Muscle layer of colon (tissue), 2 donors: ENCODE data around the gene EFS.

Experiments used
- H3K27ac ChIP-seq: one replicate; pipeline ENCODE4 v1.7.0; 2013; ENCODE audit warnings: low read depth, mild to moderate bottlenecking, low read length, moderate library complexity
- H3K27me3 ChIP-seq, 2 donors: one replicate each; pipeline ENCODE4 v1.7.0; 2013; ENCODE audit warnings: low read length in 2 of 2, mild to moderate bottlenecking in 2 of 2; ENCODE audit not compliant: insufficient read depth in 2 of 2, control insufficient read depth in 1 of 2
- H3K36me3 ChIP-seq: one replicate; pipeline ENCODE4 v1.7.0; 2013; ENCODE audit warnings: mild to moderate bottlenecking, low read length; ENCODE audit not compliant: insufficient read depth
- H3K4me1 ChIP-seq: one replicate; pipeline ENCODE4 v1.7.0; 2013; ENCODE audit warnings: mild to moderate bottlenecking, low read length; ENCODE audit not compliant: insufficient read depth
- H3K4me3 ChIP-seq, 2 donors: one replicate each; pipeline ENCODE4 v1.7.0; 2013; ENCODE audit warnings: low read length in 2 of 2, low read depth in 1 of 2, mild to moderate bottlenecking in 1 of 2, moderate library complexity in 1 of 2
- H3K9ac ChIP-seq: one replicate; pipeline ENCODE4 v1.7.0; 2013; ENCODE audit warnings: low read length
- H3K9me3 ChIP-seq: one replicate; pipeline ENCODE4 v1.7.0; 2013; ENCODE audit warnings: mild to moderate bottlenecking, low read length
- donor health status: abdominal sarcoma.
- donor health status: Adenocarcinoma of cecum.

The EFS gene, protein sequence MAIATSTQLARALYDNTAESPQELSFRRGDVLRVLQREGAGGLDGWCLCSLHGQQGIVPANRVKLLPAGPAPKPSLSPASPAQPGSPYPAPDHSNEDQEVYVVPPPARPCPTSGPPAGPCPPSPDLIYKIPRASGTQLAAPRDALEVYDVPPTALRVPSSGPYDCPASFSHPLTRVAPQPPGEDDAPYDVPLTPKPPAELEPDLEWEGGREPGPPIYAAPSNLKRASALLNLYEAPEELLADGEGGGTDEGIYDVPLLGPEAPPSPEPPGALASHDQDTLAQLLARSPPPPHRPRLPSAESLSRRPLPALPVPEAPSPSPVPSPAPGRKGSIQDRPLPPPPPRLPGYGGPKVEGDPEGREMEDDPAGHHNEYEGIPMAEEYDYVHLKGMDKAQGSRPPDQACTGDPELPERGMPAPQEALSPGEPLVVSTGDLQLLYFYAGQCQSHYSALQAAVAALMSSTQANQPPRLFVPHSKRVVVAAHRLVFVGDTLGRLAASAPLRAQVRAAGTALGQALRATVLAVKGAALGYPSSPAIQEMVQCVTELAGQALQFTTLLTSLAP

DNA sequence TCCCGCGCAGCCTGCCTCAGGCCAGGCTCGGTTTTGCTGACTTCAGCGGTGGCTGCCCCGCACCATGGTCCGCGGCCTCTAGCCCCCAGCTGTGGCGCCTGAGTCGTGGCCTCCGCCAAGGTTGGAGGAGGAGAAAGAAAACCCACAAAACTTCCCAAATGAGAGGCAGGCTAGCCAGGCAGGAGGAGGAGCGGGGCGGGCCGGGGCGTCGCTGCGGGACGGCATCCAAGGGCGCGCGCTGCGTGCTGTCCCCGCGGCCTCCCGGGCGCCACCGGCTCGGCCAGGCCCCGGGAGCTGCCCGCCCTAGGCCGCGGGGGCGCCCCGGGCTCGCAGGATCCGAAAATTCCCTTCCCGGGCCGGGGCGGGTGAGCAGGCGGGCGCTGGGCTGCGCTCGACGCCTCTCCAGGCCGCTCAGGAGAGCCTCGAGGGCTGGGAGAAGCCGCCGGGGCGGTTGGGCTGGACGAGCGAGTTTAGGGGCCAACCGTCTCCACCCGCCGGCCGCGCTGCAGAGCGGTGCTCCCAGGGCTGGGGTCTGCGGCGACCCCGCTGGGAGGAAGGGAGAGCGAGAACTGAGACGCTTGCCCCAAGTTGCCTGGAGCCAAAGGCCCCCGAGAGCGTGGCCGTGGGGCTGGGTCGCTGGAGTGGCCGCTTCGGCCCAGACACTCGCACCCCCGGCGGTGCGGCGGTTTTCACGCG lies at the start of gene EFS:
TSS of gene EFS (minus strand) at position 137 of the 696 bp plus-strand sequence. CDS start 147 bp downstream, outside the sequence.
- peaks cover 41% of the 10 kb centered on the region for H3K4me1 ChIP-seq
- H3K36me3 ChIP-seq = peaks cover 4% of the 10 kb centered on the region
- peak within 1 kb of the TSS; percentile 68 to 71 for H3K4me3 ChIP-seq
- H3K9ac ChIP-seq = peak within 1 kb of the TSS; percentile 82
- peak within 1 kb of the TSS; percentile 98 for H3K27ac ChIP-seq
- H3K9me3 ChIP-seq = no peaks in the 10 kb centered on the region
- H3K27me3 ChIP-seq = peaks cover 0 to 4% of the 10 kb centered on the region in 2 donors

DNA sequence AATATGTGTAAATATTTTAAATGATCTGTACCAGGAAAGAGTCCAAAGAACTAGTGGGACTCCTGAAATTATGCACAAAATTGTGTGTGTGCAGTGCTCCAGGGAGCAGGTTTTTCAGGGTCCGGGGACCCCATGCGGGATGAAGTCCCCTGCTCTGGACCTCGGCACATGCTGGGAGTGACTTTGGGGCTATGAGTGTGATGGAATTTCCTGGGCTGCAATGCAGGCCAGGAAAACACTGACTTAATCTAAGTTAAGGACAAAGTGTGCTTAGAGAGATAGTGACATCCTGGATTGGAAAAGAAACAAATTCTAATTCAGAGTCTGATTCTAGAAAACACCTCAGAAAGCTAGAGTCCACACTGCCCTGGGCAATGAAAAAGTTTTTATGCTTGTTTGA lies 49.3 kb upstream of the EFS start:
- Histone ChIP-seq H3K9ac (no peak overlapping the region), H3K4me1 (no peaks in the 10 kb centered on the region), H3K27me3 (no peaks in the 10 kb centered on the region), H3K4me3 (no peak overlapping the region), H3K9me3 (no peaks in the 10 kb centered on the region), H3K36me3 (no peaks in the 10 kb centered on the region), H3K27ac (no peak overlapping the region)

DNA sequence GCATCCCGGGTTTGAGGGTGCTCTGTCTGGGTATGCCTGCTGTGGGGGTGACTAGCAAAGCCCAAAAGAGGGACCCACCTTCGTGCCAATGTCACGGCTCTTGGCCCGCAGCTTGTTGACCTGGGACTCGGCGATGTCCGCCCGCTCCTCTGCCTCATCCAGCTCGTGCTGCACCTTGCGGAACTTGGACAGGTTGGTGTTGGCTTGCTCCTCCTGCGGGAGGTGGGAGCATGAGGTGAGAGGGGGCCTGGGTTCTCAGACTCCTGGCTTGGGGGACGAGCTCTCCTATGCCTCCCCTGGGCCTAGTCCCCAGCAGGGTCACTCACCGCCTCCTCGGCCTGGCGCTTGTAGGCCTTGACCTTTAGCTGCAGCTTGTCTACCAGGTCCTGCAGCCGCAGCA lies 48.7 kb upstream of the EFS start:
- Histone ChIP-seq H3K4me1 (no peaks in the 10 kb centered on the region), H3K9ac (no peak overlapping the region), H3K27me3 (no peaks in the 10 kb centered on the region), H3K9me3 (no peaks in the 10 kb centered on the region), H3K27ac (no peak overlapping the region), H3K4me3 (no peak overlapping the region), H3K36me3 (no peaks in the 10 kb centered on the region)

DNA sequence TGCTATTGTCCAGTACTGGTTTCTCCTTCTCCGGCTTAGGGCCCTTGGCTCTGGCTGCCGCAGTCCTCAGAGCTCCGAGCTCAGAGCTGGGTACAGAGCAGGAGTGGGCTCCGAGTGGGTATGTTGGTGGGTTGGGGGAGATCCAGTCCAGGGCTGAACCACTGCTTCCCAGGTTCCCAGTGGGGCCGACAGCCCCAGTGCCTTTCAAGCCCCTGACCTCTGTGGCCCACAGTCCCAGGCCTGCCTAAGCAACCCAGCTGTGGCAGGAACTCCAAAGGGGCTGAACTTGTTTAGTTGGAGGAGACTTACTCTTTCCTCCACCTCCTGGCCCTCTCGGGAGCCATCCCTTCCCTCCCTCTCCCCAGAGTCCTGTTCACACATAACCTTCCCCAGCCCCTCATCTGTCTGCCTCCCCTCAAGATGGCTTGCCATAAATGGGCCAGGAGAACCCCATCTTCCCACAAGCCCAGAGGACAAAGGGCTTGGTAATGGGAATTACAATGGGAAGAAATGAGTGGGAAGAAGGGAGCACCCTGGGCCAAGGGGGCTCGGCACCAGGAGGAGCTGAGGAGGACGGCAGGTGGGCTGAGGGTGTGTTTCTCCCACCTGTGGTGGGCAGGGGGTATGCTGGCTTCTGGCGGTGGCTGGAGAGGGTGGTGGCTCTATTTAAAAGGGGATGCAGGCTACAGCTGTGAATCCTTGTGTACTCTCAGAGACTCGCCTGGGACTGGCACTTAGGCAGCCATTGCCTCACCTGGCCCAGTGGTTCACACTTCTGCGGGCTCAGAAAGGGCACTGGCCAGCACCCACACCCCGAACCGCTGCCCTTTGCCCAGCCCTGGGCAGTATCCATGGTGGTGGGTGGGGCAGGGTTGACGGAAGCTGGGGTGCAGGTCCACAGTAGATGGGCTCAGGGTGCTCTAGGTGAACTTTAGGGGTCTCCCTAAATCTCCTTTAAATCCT lies 46.9 kb upstream of the EFS start:
- Histone ChIP-seq H3K4me1 (no peaks in the 10 kb centered on the region), H3K27ac (no peak overlapping the region), H3K4me3 (no peak overlapping the region), H3K27me3 (no peaks in the 10 kb centered on the region), H3K9ac (no peak overlapping the region), H3K9me3 (no peaks in the 10 kb centered on the region), H3K36me3 (no peaks in the 10 kb centered on the region)

DNA sequence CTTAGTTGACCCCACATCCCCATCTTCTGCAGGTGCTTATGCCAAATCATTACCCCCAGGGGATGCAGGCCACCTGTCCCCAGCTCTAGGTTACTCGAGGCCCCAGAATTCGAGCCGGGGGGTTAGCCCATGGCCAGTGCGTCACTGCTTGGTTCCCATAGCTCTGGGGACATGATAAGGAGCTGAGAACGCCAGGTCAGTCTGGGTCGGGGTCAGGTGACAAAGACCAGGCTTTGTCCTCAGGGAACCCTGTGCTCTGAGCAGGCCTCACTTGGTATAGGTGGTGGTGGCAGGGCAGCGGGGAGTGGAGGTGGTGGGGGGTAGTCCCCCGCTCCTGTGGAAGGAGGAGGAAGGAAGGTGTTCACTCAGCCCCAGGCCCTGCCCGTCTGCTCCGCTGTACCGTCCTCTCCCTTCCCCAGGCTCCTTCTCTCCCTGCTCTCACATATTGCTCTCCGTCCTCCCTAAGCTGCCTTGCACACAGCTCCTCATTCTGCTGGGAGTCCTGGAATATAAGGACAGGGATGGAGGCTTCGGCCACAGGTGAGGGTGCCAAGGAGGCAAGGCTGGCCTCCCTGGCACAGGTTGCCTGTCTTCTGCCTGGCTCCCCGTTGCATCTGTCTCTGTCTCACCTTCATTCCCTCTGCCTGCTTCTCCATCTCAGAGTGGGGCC lies 45.1 kb upstream of the EFS start:
- no peaks in the 10 kb centered on the region for H3K4me1 ChIP-seq
- no peaks in the 10 kb centered on the region for H3K36me3 ChIP-seq
- H3K9me3 ChIP-seq = no peaks in the 10 kb centered on the region
- H3K27ac ChIP-seq = no peak overlapping the region
- no peak overlapping the region for H3K4me3 ChIP-seq
- H3K27me3 ChIP-seq = no peaks in the 10 kb centered on the region
- H3K9ac ChIP-seq = no peak overlapping the region

DNA sequence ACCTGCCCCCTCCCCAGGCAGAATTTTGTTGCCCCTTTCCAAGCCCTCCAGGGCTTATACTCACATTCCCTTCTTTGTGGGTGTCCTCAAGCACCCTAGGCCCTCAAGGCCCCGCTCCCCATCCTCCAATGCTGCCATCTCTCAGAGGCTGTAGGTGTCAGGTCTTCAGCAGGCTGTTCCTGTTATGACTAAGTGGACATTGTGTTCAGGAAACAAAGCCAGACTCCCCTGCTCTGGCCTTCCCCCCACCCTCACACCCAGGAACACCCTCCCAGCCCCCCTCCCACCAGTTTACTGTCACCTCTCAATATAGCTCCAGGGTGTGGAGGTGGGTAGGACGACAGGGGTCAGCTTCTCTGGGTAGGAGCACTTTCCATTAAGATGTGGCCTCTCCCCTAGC lies 44.5 kb upstream of the EFS start:
- Histone ChIP-seq H3K9ac (no peak overlapping the region), H3K27me3 (no peaks in the 10 kb centered on the region), H3K27ac (no peak overlapping the region), H3K9me3 (no peaks in the 10 kb centered on the region), H3K4me1 (no peaks in the 10 kb centered on the region), H3K36me3 (no peaks in the 10 kb centered on the region), H3K4me3 (no peak overlapping the region)

DNA sequence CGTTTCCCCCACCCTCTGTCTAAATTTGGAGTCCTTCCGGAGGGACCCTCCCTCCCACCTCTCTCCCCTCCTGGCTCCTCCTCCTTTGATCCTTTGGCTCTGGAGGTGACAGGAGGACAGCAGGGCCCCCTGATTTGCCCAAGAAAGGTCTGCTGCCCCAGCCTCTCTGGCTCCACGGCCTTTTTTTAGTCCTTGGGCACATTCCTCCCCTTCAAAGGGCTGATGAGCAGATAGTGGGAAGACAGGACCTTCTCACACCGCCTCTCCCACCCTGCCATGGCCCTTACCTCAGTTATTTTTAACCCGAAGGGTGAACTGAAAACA lies 43.3 kb upstream of the EFS start:
- no peak overlapping the region for H3K27ac ChIP-seq
- no peak overlapping the region for H3K4me3 ChIP-seq
- no peaks in the 10 kb centered on the region for H3K4me1 ChIP-seq

DNA sequence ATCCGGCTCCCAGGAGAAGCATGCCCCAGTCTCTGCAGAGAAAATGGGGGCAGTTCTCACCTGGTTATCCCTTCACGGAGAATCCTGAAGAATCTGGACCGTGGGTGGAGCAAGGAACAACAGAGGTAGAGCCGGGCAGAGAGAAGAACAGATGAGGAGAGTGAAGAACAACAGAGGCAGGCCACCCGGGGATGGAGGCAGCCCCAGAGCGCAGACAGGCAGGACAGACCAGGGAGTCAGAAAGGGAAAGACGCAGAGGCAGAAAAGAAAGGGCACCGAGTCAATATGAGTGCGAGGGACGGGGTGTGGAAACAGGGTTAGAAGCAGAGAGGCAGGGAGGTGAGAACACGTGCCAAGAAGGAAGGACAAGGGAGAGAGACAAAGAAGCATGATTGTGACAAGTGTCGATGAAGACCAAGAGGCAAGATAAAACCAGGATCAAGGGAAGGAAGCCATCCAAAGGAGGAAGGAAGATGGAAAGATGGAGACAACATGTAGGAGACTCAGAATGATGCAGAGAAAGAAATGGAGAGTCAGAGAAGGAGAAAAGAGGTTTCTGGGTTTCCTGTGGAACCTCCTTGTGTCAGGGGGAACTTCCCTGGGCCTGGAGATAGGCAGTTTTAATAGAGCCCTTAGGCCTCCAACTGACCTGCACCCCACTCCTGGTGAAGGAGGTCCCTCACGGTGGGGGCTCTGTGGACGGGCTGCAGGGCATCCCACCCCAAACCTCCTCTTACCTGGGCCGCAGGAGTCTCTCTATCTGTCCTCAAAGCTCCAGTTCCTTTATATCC lies 42.7 kb upstream of the EFS start, which contains the start of gene MYH6:
TSS of gene MYH6 (minus strand) at position 758 of the 791 bp plus-strand sequence. CDS start 1,050 bp downstream, outside the sequence.
- no peaks in the 10 kb centered on the region for H3K36me3 ChIP-seq
- no peak within 1 kb of the TSS for H3K4me3 ChIP-seq
- H3K27ac ChIP-seq = no peak within 1 kb of the TSS
- no peaks in the 10 kb centered on the region for H3K9me3 ChIP-seq
- no peak within 1 kb of the TSS for H3K9ac ChIP-seq
- no peaks in the 10 kb centered on the region for H3K27me3 ChIP-seq
- H3K4me1 ChIP-seq = no peaks in the 10 kb centered on the region

More for the DNA sequence above, 43.3 kb upstream of the EFS start:
- H3K9me3 ChIP-seq = no peaks in the 10 kb centered on the region
- H3K27me3 ChIP-seq = no peaks in the 10 kb centered on the region
- H3K9ac ChIP-seq = no peak overlapping the region
- H3K36me3 ChIP-seq = no peaks in the 10 kb centered on the region

DNA sequence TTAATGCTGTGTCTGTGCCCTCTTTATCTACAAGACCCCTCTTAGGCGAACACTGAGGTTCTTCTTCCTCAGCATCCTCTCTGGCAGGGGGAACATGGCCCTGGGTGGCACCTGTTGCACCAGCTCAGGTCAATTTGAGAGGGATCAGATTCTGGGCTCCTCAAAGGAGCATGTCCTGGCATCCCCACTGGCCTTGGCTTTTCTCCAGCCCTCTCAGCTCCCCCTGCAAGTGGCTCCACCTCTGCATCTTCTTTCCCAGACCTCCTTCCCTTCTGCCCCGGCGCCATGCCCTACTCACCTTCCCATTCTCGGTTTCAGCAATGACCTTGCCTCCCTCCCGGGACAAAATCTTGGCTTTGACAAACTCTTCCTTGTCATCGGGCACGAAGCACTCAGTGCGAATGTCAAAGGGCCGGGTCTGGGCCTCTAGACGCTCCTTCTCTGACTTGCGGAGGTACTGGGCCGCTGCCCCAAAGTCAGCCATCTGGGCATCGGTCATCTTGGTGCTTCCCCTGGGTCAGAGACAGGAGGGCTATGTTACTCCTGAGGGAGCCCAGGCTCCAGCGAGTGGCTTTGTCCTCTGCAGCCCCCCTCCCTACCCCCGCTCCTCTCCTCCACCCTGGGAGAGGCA lies 41.9 kb upstream of the EFS start:
- Histone ChIP-seq H3K9me3 (no peaks in the 10 kb centered on the region), H3K27me3 (no peaks in the 10 kb centered on the region), H3K4me1 (no peaks in the 10 kb centered on the region), H3K27ac (no peak overlapping the region), H3K9ac (no peak overlapping the region), H3K4me3 (no peak overlapping the region), H3K36me3 (no peaks in the 10 kb centered on the region)

DNA sequence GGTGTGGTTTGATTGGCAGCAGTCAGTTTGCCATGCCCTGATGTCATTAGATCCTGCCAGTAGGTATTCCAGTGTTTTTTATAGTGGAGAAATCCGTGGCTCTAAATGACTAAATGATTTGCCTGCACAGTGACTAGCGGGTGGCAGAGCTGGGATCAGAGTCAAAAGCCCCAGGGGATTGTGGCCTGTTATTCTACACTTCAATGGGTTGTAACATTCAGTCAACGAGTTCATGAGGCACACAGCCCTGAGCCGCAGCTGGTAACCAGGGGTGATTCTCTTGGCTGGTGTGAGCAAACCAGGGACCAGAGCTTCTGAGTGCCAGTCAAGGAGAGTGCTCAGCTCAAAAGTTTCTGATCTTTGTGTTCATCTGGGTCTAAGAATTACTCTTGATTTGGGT lies 41.3 kb upstream of the EFS start:
- Histone ChIP-seq H3K27ac (no peak overlapping the region), H3K36me3 (no peaks in the 10 kb centered on the region), H3K9me3 (no peaks in the 10 kb centered on the region), H3K9ac (no peak overlapping the region), H3K4me1 (no peaks in the 10 kb centered on the region), H3K4me3 (no peak overlapping the region), H3K27me3 (no peaks in the 10 kb centered on the region)
